MM.1S (cell line): ENCODE data around the gene SLC35B1.

ENCODE experiments used
- CTCF ChIP-seq: fragments of 300-600 bp; sonication (generic); IDR thresholded peaks from 2 replicates; pipeline ENCODE4 v1.5.1; 2016; ENCODE audit warnings: antibody characterized with exemption, low read length, mixed read lengths
- EZH2 ChIP-seq: fragments of 300-600 bp; sonication (generic); optimal IDR thresholded peaks from 2 replicates; pipeline ENCODE3; 2017; ENCODE audit warnings: low read depth, mild to moderate bottlenecking, antibody characterized with exemption, low read length, mixed read lengths
- EZH2phosphoT487 ChIP-seq: fragments of 300-600 bp; sonication (generic); IDR thresholded peaks from 2 replicates; pipeline ENCODE4 v1.6.1; 2018; ENCODE audit warnings: antibody characterized with exemption, low read length

- TF ChIP-seq EZH2 (no peak), CTCF (no peak), EZH2phosphoT487 (no peak)
These were observed 48.0 kb upstream of the SLC35B1 start for GRCh38 chr17:49755663-49756283.
